ENCODE results near the gene IMPACT.

Gene IMPACT, protein sequence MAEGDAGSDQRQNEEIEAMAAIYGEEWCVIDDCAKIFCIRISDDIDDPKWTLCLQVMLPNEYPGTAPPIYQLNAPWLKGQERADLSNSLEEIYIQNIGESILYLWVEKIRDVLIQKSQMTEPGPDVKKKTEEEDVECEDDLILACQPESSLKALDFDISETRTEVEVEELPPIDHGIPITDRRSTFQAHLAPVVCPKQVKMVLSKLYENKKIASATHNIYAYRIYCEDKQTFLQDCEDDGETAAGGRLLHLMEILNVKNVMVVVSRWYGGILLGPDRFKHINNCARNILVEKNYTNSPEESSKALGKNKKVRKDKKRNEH

DNA sequence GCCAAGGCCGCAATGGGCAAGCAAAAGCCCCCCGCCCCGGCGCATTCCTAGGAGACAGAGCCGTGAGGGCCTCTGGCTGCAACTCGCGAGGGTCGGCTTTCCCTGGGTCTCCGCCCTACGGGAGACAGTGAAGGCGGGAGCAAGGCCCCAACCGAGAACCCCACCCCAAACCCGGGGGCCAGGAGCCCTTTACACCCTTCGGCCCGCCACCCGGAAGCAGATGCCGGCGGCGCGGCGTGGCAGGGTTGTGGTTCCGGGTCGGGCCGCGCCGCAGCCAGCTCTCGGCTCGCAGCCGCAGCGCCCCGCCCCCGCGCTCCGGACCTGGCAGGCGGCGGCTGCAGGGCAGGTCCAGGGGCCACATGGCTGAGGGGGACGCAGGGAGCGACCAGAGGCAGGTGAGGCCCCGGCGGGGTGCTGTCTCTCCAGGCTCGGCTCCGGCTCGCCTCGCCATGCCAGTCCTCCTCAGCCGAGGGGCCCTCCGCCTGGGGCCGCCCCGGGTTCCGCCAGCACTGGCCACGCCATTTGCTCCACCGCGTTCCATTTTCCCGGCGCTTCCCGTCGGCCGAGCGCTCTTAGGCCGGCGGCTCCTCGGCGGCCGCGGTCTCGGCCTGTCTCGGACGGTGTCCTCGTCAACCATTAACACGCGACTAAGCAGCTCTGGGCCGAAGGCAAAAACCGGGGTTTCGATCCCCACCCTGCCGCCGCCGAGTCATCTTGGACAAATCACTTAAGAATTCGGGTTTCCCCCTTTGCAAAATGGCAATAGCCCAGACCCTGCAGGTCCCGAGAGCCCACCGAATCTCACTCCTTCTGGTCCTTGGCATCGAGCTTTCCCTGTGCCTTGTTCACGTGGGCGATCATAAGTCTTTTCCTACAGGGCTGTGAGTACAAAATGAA is at the start of gene IMPACT:
Gene IMPACT (plus strand): TSS at position 273 of the 897 bp plus-strand sequence. CDS start 87 bp downstream, at position 360.
- DNase-seq = peak; percentile 87 to 97 (median 93)

DNA sequence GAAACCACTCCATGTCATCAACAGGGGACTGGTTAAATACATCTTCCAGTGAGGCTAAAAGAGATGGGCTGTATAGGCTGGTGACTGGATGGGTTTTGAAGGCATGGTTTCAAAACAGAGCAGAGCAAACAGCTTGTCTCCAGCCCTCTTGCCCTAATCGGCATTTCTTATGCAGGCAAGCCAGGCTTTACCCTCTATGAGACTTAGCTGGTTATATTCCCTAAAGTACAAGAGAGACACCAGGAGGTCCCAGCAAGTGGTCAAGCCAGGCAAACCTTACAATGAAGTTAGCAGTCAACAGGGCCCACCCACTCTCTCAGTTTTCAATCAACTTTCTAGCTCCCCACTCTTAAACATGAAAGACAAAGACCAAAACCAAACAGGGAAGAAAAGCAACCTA is 47.9 kb upstream of the IMPACT start:
- DNase-seq = no peak

DNA sequence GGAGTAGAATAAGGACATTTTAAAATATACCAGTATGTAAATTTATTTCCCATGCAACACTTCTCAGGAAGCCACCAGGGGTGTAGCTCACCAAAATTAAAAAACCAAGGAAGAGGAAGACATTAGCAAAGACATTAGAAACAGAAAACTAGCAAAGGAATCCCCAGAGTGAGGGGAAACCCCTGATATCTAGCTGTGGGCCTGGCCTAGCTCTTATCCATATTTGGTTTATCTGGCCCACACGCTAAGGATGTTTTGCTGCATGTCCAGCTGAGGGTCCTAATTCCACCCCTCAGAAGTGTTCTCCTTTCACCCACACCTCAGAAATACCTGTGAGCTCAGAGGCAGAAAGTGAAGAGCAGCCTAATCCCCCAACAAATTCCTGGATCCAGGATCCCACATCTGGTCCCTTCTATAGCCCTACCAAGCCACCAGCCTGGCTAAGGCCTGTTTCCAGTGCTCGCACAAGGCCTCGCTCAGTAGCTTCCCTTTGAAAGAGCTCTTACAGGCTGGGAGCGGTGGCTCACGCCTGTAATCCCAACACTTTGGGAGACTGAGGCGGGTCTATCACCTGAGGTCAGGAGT is 46.2 kb upstream of the IMPACT start:
- peak; percentile 20 to 40 (median 33) for DNase-seq

DNA sequence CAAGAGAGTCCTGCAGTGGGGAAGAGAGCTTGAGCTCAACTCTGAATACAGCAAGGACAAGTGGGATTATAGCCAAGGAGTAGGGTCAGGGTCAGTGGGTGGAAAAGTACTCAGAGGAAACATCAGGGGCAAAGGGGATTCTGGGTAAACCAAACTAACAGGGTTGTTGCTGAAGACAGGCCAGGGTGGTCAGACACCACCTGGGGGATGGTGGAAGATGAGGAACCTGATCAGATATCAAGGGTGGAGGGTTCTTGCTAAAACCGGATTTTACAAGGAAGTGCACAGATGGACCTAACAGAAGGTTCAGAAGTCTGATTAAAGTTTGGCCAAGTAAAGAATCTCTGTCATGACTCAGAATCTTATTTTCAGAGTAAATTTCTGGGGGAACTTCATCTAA is 45.3 kb upstream of the IMPACT start:
- no peak for DNase-seq

DNA sequence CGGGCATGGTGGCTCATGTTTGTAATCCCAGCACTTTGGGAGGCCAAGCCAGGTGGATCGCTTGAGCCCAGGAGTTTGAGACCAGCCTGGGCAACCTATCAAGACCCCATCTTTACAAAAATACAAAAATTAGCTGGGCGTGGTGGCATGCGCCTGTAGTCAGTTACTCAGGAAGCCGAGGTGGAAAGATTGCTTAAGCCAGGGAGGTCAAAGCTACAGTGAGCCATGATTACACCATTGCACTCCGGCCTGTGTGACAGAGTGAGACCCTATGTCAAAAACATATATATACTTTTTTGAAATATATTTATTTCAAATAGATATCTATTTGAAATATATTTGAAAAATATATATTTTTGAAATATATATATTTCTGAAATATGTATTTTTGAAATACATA is 39.8 kb upstream of the IMPACT start:
- peak in 1 of 3 donors; percentile 24 for DNase-seq

DNA sequence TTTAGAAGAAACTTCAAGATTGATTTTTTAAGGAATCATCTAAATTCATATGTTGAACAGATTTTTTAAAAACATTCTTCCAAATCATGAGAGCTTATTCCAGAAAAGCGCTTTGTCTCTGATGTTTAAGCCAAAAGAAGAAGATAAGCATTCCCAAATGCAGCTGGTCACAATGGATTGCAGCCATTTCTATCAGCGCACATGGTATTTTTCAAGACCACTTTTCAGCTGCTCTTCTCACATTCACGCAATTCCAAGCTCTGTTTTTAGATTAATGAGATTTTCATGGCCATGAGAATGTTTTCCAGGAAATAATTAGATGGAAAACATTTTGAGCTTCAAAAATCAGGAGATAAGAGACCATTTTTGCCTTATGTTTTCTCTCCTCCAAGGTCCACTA is 37.5 kb upstream of the IMPACT start:
- no peak for DNase-seq

DNA sequence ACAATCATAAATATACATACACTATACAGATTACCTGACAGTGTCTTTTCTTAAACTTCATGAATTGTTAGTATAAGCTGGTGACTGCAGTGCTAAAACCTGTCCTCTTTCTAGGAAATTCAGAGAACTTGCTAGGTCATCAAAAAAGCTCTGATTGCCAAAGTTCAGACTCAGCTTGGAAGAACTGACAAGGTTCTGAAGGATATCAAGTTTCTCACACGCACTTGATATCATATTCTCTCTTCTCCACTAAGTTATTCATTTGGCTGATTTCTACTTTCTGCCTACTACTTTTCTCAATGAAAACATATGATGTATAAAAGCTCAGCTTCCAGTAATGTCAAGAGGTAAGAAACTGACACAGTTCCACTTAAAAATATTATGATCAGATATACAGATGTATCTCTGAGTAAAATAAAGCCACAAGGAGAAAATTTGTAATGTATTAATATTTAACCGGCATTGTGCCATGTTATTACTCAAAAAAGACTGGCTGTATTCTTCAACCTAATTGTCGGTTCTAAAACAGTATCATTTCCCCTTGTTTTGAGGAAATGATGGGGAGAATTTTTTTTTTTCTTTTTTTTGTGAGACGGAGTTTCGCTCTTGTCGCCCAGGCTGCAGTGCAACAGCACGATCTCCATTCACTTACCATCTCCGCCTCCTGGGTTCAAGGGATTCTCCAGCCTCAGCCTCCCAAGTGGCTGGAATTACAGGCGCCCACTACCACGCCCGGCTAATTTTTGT is 31.2 kb upstream of the IMPACT start:
- peak; percentile 45 to 71 (median 67) for DNase-seq

DNA sequence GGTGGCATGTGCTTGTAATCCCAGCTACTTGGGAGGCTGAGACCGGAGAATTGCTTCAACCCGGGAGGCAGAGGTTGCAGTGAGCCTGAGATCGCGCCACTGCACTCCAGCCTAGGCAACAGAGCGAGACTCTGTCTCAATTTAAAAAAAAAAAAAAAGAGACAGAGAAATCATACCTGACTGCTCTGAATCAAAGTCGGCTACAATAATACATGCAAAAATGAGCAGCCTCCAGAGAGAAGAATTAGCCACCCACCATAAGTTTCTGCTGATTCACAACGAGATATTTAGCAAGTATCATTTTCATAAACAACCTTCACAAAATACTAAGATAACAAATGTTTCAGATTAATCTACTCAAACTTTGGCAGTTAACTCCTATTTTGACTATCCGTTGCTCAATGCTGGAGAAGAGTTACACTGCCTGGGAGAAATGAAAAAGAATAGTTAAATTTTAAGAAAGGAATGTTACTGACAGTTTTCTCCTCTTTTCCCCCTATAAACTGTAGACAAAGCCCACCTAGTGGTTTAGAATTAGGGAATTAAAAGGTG is 30.3 kb upstream of the IMPACT start:
- peak in 1 of 3 donors; percentile 14 for DNase-seq

DNA sequence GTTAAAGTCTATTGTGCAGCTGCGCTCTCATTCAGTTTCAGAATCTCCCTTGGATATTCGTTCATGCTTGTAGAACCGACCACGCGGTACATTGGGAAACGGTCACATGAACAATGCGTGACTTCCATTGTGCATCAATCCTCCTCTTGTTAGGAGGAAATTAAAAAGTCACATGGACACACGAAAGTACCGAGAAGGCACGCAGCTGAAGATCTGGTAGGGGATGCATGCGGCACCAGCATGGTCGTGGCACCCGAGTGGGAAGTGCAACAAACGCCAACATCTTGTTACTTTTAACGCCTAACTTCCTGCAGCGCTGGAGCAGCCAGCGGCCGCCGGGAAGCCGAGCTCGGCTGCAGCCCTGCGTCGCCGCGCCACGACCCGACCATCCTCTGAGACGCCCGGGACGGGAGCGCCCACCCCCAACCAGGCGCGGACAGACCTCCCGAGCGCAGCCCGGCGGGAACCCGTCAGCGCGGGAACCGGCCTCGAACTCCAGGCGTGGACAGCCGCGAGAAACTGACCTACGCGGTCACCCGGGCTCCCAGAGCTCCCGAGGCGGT is 29.3 kb upstream of the IMPACT start:
- DNase-seq = peak; percentile 88 to 94 (median 92)

DNA sequence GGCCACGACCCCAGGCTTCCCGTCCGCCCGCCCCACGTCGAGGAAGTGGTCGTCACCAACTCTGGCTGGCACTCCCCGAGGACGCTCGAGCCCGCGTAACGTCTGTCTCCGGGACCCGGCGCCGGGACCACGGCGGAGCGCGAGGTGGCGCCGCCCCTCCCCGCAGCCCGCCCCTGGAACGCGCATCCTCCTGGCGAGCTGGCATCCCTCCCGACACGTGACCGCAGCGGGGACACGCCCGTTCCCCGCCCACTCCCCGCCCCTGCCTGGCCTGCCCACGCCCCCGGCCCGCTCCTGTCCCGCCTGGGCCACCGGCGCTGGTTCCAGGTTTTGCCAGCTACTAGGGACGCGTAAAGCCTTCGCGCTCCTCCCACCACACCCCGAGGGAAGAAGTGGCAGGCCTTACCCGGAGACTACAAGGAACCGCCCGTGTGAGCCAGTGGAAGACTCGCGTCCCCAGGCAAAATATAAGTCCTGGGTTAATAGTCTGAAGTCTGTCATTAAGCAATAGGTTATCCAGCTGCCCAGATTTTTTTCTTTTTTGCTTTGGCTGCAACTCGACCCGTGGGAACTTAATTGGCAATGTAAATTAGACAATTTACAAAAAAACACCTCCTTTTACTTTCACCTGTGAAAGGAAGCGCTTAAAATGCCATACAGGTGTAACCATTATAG is 28.6 kb upstream of the IMPACT start, which contains the start of gene OSBPL1A:
Gene OSBPL1A (minus strand): TSS at position 131 of the 675 bp plus-strand sequence. CDS start 20,291 bp downstream, outside the sequence.
- DNase-seq = peak; percentile 93 to 97 (median 96)

DNA sequence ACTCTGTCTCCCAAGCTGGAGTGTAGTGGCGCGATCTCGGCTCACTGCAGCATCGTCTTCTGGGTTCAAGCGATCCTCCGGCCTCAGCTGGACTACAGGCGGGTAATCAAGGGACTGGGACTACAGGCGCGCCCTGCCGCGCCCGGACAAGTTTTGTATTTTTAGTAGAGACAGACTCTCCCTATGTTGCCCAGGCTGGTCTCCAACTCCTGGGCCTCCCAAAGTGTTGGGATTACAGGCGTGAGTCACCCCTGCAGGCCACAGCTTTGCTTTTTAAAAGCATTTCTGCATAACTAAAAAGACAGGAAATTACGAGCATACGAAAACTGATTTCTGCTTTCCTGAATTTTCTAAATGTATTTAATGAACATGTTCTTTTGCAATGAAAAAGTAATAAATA is 27.9 kb upstream of the IMPACT start:
- DNase-seq = peak; percentile 49 to 54 (median 53)

DNA sequence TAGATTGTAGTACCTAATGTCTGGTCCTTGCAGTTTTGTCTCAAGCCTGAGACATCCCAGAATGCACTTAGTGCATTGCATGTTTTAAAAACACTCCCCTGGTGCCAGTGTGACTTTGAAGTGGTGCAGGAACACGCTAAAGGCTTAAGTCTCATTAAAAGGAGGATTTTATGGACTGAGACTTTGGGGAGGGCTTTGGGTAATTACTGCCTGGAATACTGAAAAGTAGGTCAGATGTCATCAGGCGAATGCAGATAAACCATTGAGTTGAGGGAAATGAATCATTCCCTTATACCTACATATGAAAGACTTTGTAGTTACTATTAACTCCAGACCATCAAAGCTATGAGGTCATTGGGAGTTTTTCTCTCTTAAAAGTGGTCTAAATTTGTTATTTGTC is 25.9 kb upstream of the IMPACT start:
- DNase-seq = no peak

DNA sequence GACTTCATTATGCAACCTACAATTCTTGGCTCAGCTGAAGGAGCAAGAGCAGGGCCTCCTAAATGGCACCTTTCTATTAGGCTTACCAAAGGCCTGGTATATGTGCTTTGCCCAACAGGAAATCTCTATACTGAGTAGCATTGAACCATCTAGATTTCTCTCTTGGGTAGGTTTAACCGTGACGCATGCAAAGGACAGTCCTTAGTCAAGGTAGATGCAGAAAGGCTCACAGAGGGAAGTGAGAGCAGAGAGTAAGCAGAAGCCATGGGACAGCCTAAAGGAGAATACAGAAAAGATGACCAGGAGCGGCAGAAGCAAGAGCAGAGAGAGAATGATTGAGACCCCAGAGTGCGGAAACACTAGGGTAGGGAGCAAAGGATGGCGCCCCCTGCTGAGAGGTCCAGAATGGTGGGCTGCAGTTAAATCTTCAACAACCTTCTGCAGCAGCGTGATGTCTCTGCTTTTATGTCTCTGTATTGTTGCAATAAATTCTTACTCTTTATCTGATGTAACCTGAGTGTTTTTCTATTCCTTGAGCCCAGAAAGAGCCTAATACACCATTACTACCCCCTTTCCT is 24.2 kb upstream of the IMPACT start:
- DNase-seq = peak in 2 of 3 donors; percentile 10 to 33

DNA sequence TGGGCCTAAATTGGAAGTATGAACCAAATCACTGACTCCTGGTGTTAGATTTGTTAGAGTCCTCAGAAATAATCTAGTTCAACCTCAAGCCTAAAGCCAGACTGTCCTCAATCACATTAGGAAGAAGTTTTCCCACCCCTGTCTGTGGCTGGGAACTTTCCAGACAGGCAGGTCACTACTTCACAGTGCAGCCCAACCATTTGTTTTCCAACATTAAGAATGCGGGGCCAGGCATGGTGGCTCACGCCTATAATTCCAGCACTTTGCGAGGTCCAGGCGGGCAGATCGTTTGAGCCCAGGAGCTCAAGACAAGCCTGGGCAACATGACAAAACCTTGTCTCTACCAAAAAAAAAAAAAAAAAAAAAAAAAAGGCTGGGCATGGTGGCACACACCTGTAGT is 23.4 kb upstream of the IMPACT start:
- DNase-seq = no peak

DNA sequence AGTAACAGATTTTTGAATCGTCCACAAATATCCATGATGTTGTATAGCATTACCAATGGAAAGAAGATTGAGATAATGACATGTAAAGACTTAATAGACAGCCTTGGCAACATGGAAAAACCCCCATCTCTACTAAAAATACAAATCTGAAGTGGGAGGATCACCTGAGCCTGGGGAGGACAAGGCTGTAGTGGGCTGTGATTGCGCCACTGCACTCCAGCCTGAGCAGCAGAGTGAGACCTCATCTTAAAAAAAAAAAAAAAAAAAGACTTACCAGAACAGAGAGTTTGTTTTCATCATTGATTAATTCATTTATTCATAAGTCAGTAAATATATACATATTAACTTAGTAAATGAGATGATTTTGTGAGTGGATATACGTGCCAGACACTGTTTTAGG is 21.9 kb upstream of the IMPACT start:
- no peak for DNase-seq

DNA sequence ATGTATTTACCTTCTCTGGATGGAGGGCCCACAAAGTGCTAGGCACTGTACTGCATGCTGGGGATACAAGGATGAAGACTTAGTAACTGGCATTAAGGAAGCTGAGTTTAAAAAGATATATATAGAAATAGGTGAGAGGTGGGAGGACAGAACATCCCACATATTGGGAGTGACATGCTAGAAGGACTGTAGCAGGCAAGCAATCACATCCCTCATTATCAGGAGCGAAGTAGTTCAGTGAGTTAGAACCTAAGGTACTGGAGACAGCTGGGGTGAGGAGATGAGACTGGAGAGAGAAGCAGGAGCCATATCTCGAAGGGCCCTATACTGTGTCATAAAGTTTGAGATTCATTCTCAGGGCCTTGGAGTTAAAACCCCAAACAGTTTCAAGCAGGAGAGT is 18.0 kb upstream of the IMPACT start:
- DNase-seq = no peak

DNA sequence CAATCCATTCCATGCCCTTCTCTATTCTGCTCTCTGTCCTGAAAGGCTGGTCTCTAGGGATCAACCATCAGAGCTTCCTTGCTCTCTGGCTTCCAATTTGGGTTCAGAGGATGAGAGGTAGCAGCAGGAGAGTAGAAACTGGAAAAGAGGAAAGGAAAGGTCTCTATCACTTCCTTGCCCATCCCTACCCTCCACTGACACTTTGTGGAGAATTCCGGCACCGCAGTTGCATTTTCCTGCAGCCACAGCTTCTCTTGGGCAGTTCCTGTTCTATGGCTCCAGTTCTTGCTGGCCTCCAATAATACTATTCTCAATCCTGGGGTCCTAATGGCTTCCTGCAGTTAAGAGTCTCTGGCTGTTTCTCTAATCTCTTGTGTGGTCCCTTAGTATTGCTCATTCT is 13.3 kb upstream of the IMPACT start:
- DNase-seq = peak in 2 of 3 donors; percentile 27 to 34

DNA sequence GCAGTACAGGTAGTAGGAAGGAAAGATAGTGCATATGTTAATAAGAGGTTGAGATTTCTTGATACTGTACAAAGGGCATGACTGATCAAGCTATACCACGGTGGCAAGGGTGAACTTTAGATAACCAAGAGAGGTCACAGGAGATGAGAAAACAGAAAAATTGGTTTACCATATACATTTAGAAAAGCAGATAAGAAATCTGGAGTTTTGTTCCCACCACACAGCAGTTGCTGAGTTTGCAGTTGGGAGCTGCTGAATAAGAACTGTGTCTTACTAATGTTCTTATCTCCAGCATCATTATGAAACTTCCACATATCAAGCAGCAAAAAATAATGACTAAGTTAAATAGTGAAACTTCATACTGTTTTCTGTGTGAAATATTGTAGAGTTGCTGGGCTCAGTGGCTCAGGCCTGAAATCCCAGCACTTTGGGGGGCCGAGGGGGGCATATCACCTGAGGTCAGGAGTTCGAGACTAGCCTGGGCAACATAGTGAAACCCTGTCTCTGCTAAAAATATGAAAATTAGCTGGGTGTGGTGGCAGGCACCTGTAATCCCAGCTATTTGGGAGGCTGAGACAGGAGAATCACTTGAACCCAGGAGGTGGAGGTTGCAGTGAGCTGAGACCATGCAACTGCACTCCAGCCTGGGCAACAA is 12.0 kb upstream of the IMPACT start:
- no peak for DNase-seq

DNA sequence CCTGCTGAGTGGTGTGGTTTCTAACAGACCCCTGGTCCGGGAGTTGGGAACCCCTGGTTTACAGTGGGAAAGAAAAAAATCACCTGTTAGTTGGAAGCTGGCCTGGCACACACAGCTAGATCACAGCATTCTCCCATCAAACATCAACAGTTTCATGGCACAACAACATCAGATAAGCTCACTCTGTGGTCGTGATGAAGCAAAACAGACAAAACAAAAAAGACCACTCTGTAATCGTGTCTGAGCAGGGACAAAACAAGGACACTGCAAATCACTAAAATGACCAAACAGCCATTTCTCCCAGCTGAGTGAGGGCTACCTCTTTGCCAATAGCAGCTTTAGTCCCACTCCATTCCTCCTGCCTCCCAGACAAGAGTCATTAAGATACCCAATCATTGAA is 9.0 kb upstream of the IMPACT start:
- no peak for DNase-seq

DNA sequence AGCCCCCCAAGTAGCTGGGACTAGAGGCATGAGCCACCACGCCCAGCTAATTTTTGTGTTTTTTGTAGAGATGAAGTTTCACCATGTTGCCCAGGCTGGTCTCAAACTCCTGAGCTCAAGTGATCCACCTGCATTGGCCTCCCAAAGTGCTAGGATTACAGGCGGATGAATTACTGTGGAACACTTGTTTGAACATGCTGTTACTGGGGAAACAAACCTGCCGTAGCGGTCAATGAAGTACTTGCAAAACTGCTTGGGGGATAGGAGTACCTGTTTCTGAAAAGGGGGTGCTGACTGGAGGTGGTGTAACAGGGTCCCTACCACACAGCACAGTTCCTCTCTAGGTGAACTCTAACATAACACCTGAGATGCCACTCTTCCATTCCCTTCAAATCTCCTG is 5.9 kb upstream of the IMPACT start:
- DNase-seq = no peak

Measured in suppressor macrophage treated with lipopolysaccharide for 1 hour (primary cell).